ENCODE results near the gene SYNE1.

Gene SYNE1

DNA sequence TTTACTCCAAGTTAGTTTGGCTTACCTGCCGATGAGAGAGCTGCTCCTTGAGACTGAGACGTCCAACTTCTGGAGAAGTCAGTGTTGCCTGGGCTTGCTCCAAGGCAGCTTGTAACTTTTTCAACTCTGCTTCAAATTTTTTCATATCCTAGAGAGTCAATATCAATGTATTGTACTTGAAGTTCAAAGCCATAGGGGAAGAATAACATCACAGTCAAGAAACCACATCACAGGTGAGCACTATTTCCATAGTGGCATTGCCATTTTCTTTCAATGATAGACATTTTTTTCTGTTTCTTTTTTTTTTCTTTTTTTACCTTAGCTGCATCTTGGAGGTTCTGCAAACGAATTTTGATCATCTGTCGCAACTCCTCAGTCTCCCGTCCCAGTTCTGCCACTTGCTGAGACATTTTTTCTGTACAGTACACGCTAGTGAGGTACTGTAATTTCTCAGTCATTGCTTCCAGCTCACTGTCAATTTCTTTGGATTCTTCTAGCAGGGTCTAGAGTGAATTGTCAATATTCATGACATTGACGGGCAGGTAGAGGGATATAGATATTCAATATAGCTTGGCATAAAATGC is 326.7 kb downstream of the SYNE1 start:
- no peak for DNase-seq

DNA sequence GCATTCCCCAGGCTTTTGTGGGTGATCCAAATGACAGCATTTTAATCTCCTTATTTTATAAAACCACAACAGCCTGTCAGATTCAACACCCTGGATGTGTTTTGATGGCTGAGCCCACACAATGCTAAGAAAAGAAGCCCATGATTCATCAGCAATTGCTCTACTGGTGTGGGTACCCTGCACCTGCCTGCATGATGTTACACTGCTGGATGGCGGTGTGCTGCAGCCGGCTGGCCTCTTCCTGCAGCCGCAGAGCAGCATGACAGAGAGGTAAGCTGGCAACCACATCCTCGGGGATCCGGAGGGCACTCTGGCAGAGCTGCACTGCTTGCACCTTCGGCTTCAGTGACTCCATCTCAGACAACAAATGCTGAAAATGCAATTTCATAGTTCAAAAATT is 327.5 kb downstream of the SYNE1 start:
- no peak for DNase-seq

DNA sequence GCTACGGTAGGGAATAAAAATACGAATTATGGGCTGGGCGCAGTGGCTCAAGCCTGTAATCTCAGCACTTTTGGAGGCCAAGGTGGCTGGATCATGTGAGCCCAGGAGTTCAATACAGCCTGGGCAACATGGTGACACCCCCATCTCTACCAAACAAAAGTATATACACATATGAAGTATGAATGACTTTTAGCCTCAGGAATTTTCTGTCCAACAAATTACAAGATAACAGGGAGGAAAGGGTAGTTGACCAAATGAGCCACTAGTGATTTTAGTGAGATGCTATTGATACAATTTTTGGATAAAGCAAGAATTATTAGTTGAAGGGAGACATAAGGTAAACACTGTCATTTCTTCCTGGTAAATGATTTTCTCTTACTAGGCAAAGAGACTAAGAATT is 328.2 kb downstream of the SYNE1 start:
- DNase-seq, result no peak

DNA sequence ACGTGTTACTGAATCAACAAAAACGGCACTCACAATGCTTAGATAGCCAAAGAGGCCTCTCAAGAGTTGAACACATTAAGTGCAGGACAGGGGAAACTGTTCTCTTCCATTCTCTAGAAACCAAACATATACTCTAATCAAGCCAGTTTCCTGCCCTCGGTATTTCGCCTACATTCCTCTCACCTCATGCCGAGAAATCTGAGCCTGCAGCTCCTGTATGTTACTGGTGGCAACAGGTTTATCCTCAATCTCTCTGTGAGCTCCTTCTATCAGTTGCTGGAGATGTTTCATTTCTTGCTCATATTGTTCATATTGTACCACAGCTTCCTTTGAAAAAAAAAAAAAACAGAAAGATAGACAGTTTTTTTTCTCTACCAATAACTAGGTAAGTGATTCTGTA is 328.9 kb downstream of the SYNE1 start:
- no peak for DNase-seq

DNA sequence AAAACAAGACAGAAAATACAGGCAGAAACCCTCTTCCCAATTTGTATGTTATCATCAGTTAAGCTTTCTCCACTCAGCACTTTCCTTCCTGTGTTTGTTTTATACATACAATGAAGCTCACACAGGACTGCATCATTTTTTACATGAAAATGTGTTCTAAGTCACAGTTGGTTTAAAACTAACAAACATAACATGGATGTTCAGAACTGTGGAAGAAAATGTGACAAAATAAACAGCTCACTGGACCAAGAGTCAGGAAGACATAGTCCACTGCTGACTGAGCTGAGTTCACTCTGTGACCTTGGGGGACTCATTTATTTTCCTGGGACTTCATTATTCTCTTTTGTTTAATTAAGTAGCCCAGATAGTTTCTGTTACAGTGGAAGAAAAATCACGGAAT is 331.5 kb downstream of the SYNE1 start:
- DNase-seq, result no peak

DNA sequence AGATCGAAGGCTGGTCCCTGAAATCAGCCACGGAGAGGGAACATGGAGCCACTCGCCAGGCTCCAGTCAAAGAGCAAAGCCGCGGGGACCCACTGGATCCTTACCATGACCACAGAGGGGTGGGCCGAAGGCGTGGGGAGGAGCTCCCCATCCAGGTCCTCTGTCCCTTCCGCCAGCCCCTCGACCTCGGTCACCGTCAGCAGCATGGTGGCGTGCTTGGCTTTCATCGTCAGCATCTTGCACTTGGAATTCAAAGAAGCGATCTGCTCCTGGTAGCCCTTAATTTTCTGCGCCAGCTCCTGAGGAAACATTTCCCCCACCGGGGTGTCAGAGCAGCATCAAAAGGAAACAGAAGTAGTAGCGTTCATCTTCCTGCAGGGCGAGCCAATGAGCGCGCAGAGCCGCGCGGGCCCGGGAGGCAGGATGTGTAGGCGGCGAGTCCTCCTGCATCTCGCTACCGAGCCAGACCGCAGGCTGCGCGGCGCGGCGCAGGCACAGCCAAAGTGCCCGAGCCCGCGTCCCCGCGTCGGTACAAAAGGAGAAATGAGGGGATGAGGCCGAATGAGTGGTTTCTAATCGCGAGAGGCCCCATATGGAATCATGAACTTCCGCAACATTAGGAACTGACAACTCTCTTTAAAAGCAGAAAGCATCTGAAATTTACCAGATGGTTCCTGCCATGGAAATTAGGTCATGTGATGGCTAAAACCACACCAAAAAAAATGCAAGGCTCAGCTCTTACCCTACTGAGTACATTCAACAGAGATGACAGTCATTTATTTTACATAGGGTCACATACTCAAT is 335.2 kb downstream of the SYNE1 start:
- no peak for DNase-seq

DNA sequence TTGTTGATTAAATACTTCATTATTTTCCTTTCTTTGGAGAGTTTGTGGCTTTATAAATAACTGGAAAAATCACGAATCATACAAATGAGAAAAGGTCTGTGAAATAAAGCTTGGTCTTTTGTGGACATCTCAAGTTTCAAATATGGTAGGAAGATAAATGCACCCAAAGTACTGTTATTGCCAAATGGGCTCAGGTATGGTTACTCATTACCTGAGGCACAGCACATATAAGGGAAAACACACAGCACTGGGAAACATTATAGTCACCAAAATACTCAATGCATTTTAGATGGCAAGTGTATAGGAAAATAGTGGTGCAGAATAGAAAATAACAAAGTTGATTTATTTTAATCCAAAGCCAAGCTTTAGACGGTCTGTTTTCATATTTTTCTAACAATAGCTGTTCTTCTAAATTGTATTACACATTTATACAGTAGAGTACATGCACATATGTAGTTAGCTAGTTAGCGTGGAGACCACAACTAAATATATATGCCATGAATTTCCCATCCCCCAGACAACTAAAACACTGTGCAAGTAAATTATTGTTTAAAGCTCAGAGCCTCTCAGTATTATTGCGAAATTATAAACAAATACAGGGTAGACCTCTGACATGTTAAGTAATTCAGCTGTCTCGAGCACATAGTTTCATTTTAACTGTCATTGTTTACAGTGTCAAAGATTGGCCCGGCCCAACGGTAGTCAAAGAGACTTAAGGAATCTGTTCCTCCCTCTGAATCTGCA is 336.0 kb downstream of the SYNE1 start:
- no peak for DNase-seq

DNA sequence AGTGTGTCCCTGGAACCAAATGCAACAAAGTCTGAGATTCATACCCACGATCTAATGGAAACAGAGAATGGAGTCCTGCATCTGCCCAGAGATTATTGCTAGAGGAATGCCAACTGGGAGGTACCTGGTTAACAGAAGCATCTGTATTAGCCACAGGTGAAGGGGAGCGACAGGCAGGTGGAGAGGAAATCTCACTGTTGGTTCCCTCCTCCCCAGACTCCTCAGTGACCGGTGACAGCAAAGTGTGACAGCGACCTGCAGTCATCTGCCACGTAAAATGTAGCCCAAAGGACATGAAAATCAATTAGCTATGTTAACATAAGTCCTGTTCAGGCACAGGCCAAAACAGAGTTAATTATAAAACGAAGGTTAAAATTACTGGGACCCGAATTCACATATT is 336.6 kb downstream of the SYNE1 start:
- DNase-seq, result no peak

DNA sequence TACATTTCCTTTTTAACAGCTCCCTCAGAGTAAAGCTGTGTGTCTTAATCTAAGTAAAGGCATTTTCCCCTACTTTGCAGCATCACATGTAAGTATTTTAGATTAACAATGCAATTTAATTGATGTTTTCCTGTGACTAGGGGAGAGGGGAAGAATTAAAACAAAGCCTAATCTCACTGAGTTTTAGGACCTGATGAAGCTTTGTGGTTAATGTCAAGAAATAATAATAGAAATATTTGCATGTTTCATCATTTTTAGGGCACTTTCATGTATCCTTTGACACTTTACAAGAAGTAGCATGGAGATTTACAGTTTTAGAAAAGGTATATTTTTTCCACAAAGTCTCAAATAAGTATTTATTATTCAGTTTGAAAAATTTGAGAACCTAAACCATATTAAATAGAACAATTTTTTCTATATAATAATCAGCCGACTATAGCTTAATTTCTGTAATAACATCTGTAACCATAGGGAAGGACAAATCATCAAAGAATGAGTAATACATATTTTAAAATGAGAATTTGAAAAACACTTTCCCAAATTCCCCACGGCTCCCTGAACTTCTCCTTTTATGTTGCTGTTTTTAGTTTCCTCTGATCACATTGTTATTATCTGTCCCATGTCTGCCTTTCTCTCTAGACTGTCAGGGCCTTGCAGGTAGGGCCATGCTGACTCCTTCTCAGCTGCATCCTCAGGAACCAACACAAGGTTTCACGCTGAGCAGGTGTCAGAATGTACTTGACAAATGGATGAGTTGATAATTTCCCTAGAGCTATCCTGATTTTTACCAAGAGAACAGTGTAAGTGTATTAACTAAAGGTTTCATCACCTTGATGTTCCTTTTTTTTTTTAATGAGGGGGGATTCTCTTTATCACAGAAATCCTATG is 338.1 kb downstream of the SYNE1 start:
- no peak for DNase-seq

DNA sequence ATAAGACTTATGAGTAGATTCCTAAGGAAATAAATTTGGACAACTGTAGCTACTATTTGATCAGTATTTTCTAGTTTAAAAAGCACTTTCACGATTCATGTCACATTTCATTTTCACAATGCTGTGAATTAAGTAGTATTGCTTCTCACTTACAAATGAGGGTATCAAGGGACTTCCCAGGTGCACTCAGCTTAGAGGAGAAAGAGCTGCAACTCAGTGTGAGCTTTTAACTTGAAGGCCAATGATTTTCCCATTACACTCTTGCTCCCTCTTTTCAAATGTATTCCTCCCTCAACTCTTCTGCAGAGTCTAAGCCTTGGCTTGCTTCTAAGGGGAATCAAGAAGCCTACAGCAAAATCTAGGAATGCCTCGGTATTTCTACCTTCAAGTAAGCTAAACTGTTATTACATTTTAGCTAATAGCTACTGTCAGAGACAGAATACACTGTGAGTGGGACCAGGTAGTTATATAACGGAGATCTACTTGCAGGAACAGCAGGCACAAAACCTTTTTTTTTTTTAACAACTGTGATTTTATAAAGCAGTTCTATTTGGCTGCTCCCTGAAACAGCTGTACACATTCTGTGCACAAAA is 339.0 kb downstream of the SYNE1 start:
- no peak for DNase-seq

DNA sequence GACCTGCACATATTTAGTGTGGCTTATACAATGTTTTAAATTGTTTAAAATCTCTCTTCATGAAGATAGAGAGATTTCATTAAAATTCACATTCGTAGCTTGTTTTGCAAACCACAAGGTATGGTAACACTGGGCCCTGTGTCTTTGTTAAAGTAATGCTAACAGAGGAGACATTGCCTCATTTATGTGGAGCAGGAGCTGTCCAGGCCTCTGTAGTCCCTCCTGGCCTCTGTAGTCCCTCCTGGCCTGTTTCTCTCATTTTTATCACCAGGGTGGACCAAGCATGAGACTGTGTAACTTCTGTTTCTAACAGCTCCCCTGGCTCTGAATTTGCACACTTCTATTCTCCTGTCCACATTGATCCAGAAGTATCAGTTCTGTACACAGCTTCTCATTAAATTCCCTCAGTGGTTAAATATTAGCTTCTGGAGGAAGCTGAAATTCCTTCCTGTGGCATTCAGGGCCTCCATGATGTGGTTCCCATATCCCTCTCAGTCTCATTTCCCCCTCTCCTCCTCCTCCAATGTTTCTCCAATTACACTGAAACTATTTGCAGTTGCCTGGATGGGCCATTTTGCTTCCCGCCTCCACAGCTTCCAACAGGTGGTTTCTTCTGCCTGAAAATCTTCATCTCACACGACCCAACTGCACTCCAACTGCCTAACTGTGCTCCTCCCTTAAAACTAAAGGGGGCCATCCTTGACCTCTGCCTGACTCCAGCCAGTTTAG is 340.4 kb downstream of the SYNE1 start:
- no peak for DNase-seq

DNA sequence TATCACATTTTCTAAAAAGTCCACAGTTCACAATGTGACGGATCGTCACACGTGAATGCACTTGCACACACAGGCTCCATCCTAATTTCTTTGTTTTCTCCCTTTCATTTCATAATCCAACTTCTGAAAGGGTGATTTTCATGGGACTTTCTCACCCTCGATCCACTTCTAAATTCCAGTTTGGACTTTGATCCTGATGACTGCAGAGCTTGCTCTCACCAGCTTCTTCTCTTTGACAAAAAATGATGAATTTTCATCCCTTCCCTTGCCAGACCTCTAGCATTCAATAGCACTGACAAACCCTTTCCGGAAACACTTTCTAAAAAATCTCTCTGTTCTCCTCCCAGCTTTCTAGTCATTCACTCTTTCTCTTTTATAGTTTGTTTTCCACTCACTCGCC is 341.2 kb downstream of the SYNE1 start:
- no peak for DNase-seq

DNA sequence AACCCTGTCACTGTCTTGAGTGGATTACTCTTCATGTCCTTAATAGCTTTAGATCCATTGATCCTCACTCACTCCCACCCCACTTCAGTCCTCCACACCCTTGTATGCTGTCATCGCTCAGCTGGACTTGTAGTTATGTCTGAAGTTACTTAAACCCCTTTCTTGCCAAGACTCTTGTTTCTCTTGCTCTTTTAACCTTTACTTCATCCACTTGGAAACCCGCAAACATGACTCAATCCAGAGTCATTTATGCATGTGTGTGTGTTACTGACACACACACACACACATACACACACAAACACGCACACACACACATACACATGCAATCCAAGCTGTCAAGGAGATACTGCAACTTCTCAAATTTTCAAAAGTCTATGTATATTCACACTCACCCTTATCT is 341.8 kb downstream of the SYNE1 start:
- DNase-seq, result no peak

DNA sequence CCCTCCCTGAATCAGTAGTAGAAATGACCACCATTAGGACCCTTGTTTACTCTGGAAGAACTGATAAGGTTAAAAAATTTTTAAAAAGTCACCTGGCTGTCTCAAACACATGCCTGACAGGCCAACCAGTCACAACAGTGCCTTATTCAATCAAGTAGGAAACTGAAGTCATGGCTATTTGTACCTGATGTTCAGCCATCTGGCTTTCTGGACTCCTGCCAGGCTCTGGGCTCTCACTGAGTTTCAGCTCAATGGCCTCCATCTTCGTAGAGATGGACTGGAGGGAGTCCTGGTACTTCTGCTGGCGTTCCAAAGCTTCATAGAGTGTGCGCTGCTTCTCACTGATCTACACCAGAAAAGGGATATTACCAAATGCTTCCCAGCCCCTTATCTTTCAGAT is 343.8 kb downstream of the SYNE1 start:
- peak; percentile 43 for DNase-seq

DNA sequence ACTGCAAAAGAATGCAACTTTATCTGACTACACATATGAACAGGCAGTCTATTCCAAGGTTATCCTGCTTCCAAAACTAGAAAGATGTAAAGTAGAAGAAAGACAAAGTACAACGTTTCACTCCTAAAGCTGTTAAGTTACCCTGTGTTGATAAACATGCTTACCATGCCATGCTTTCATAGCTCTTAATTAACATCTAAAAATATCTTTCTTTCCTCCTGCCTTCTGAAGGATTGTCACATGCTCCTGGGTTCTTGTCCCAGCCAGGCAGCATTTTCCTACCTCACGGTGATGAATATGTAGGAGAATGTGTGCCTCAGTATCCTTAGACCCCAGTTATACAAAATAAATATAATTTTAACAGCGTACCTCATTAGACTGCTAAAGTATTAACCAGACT is 344.6 kb downstream of the SYNE1 start:
- DNase-seq, result no peak

DNA sequence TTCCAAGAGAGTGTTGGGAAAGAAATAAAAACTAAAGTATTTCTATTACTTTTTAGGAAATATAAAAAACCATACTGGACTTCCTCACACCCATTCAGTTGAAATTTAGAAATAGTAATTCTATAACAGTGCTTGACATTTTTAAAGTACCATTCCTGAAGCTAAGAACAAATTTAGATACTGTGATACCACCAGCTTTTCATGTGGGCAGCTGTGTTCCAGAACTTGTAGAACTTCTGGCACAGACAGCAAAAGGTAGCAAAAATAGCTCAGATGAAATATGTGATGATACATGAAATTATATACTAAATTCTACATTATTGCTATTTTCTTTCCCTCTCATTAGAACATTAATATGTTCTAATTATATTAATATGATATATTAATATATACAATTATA is 346.5 kb downstream of the SYNE1 start:
- no peak for DNase-seq

DNA sequence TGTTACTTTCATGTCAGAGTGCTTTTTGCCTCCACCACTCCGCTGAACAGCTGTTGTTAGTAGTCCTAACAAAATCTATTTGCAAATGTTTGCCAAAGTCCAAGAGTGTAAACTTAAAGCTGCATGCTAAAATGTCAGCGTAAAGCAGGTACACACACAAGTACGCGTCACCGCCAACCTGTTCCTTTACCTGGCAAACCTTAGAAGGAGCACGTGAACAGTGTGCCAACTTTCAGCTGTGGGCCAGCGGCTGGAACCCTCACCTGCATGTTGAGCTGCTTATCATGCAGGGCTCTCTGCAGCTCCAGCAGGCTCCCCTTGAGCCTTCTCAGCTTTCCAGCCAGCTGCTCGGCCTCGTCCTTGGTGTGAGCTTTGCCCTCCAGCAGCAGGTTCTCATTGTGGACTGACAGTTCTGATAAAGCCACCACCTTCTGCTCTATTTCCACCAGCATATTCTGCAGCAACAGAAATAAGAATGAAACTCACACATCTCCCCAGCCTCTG is 359.3 kb downstream of the SYNE1 start:
- peak; percentile 2 for DNase-seq

DNA sequence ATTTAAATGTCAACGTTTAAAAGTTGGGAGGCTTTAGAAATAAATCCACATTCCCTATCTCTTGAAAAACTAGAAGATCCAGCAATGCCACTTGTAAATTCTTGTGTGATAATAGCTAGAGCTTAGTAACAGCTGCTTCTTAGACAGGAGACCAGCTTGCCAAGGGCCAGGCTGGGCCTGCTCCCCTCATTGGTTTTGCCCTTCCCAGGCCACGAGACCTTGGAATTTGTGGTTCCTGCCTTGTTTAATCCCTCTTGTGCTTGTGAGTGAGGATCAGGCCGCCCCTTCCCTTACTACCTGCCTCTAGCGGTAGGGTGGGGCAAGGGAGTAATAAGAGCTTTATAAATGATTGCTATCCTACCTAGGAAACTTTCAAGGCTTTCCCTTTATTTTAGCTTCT is 363.5 kb downstream of the SYNE1 start:
- no peak for DNase-seq

DNA sequence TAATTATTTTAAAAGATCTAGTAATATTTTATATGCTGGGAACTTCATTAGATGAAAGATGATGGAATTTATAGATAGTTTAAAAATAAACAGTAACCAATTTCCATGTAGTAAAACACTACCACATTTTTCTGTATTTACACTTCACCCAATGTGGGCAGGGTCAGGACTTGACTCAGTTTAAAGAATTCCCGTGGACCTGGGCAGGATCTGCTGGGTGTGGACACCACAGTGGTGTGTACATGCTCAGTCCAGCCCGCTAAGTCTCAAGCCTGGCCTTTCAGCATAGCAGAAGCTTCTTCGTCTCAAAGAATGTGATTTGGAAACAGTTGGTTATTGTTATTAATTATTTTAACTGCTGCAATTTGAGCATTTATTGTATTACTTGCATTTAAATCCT is 364.2 kb downstream of the SYNE1 start:
- no peak for DNase-seq

DNA sequence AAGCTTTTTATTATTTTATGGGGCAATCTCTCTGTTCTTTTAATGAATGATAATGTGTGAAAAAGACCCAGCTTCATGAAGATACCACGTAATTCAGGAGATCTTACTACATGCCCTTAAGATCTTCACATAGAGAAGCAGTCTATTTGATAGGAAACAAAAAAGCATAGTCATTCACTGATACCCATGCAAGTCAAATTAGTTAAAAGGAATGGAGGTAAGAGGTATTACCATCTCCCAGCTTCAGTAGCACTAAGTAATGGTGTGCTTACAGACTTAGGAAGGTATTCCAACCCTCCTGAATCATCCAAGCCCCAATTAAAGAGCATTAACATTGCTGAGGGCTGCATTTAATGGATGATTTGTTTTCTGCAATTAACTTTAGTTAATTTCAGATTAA is 364.7 kb downstream of the SYNE1 start:
- DNase-seq, result no peak

DNA sequence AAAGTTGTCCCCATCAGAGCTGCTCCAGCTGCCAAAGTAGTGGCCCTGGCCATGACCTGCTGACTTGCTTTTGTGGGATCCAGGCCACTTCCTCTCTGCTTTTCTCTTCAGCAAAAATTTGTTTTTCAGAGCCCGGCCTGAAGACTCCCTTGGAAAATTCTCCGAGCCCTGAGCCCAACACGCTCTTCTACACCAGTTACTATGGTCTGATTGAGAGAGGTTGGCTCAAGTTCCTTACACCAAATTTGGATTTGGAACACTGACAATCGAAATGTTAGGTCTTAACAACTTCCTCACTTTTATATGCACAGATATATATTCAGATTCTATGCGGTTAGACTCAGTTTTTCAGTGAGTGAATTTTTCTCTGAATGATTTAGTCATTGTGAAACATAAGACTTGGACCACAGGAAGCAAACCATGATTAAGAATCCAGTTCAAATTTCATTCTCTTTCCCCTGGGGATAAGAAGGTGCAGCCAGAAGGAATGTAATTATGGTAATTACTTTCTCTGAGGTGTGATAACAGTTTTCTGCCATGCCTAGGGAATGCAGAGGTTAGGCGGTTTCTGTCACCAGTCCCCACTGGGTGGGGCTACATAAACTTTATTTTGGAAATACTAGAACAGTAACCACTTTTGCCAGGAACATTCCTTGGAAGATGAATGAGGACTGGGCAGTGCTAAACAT is 365.2 kb downstream of the SYNE1 start:
- DNase-seq, result no peak

Measured in NCI-H1092 (cell line).